ENCODE data around the gene NXNL2. TPM values are rescaled to one million over a fixed set of nuclear protein-coding genes. Genes with fewer than 3 reads are reported as not detected.

The NXNL2 gene
- total and polyA plus RNA-seq, 10 of the 15 experiments (the other 5 are each of a cell fraction or from before 2014, with no cell fraction given), result not detected

DNA sequence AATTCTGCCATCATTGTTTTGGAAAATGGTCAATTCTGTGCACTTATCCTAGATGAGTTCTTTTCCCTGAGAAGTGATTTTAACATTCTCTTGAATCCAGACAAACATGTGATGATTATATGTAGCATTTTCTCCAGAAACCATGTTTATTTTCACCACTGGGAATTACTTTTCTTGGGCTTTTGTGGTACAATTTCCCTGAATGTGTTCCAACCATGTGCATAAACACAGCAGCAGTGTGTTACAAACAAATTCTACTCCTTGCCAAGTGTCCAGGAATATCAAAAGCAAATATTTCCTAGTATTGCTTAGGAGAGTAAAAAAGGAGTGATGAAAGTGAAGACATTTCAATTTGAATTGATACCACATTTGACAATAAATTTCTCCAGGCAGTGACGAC, 50.4 kb downstream of the NXNL2 start (continued):
- no peak for TF ChIP-seq IKZF1 (conservative IDR thresholded peaks at IDR 0.05)
- TF ChIP-seq, protein P1, sequence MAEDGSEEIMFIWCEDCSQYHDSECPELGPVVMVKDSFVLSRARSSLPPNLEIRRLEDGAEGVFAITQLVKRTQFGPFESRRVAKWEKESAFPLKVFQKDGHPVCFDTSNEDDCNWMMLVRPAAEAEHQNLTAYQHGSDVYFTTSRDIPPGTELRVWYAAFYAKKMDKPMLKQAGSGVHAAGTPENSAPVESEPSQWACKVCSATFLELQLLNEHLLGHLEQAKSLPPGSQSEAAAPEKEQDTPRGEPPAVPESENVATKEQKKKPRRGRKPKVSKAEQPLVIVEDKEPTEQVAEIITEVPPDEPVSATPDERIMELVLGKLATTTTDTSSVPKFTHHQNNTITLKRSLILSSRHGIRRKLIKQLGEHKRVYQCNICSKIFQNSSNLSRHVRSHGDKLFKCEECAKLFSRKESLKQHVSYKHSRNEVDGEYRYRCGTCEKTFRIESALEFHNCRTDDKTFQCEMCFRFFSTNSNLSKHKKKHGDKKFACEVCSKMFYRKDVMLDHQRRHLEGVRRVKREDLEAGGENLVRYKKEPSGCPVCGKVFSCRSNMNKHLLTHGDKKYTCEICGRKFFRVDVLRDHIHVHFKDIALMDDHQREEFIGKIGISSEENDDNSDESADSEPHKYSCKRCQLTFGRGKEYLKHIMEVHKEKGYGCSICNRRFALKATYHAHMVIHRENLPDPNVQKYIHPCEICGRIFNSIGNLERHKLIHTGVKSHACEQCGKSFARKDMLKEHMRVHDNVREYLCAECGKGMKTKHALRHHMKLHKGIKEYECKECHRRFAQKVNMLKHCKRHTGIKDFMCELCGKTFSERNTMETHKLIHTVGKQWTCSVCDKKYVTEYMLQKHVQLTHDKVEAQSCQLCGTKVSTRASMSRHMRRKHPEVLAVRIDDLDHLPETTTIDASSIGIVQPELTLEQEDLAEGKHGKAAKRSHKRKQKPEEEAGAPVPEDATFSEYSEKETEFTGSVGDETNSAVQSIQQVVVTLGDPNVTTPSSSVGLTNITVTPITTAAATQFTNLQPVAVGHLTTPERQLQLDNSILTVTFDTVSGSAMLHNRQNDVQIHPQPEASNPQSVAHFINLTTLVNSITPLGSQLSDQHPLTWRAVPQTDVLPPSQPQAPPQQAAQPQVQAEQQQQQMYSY (CRISPR knock-in tag; IDR thresholded peaks at IDR 0.05), result no peak
- no peak for TF ChIP-seq NFYB (IDR thresholded peaks at IDR 0.05; ENCODE audit: insufficient read depth, low read depth, low read length)
- no peak for TF ChIP-seq MTA3 (IDR thresholded peaks at IDR 0.05; ENCODE audit: borderline replicate concordance, low read length)
- no peak for TF ChIP-seq RAD21 (IDR thresholded peaks at IDR 0.05; ENCODE audit: insufficient read depth, low read depth, low read length)
- TF ChIP-seq, protein P2, sequence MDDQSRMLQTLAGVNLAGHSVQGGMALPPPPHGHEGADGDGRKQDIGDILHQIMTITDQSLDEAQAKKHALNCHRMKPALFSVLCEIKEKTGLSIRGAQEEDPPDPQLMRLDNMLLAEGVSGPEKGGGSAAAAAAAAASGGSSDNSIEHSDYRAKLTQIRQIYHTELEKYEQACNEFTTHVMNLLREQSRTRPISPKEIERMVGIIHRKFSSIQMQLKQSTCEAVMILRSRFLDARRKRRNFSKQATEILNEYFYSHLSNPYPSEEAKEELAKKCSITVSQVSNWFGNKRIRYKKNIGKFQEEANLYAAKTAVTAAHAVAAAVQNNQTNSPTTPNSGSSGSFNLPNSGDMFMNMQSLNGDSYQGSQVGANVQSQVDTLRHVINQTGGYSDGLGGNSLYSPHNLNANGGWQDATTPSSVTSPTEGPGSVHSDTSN (IDR thresholded peaks at IDR 0.05; ENCODE audit: insufficient replicate concordance, low read depth, low read length), result no peak
- no peak for TF ChIP-seq SP1 (IDR thresholded peaks at IDR 0.05; ENCODE audit: low read depth, low read length)

DNA sequence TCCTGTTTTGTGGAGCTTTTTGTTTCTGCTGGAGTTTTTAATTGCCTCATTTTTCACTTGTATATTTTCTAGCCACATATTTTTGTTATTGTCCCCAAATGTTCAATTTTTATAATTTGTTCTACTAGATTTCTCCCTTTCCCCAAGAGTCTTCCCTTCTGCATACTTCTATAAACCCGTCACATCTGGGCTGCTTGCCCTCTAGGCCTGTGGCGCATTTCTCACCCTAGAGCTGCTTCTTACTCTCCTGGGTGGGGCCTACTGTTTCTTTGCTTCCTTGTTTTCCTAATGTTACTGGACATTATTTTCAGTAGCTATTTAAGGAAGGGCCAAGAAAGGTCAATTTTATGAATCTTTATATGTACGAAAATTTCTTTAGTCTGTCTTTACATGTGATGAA, 51.5 kb downstream of the NXNL2 start:
- Histone ChIP-seq H3K9me3 (replicated peaks; ENCODE audit: control insufficient read depth, insufficient read depth, low read length) (no peaks in the 10 kb centered on the region), H3K4me1 (ENCODE audit: control insufficient read depth, insufficient read depth, low read length) (no peaks in the 10 kb centered on the region), H4K20me1 (ENCODE audit: control insufficient read depth, insufficient read depth) (no peaks in the 10 kb centered on the region), H3K36me3 (ENCODE audit: control insufficient read depth in 2 of 2, insufficient read depth in 2 of 2, low read length in 1 of 2) (no peaks in the 10 kb centered on the region), H3K4me3 (no peak overlapping the region), H3K79me2 (ENCODE audit: control insufficient read depth, insufficient read depth, low read length) (no peaks in the 10 kb centered on the region), H3K27ac (ENCODE audit: control insufficient read depth, insufficient read depth) (no peak overlapping the region), H2AFZ (ENCODE audit: control insufficient read depth, low read depth, low read length) (no peak overlapping the region), H3K4me2 (ENCODE audit: control insufficient read depth, insufficient read depth) (no peak overlapping the region), H3K27me3 (replicated peaks in 1 of 2; ENCODE audit: control insufficient read depth in 2 of 2, insufficient read depth in 2 of 2, low read length in 1 of 2) (0 out of 4 replicates have a peak, but pooled peaks cover 0 to 3% of the 10 kb centered on the region in 2 experiments), H3K9ac (ENCODE audit: control insufficient read depth, insufficient read depth, low read length) (no peak overlapping the region)
- SMC1A ChIA-PET (ENCODE audit: uncharacterized antibody, unreplicated experiment), result no interaction called here
- POLR2A ChIA-PET, result no interaction called here
- in situ Hi-C loops (cut with MboI), result no loop called here
- RAD21 ChIA-PET (ENCODE audit: unreplicated experiment), result no interaction called here
- DNase-seq (ENCODE audit: low read depth, low spot score) (no peak), FAIRE-seq (no peak), ATAC-seq (no peak)
- BruUV-seq (replicated peaks), result no TSS peak
- CTCF ChIA-PET, result no interaction called here
- intact Hi-C loops (cut with micrococcal nuclease; ENCODE audit: unreplicated experiment), result no loop called here
- 43% methylated on average over 3 of the region's 3 CpGs for WGBS (ENCODE audit: insufficient coverage, insufficient replicate concordance, low lambda C conversion rate, missing lambda C conversion rate)
- no peak for TF ChIP-seq BACH1 (IDR thresholded peaks at IDR 0.05; ENCODE audit: borderline replicate concordance)
- no peak for TF ChIP-seq ZNF384 (IDR thresholded peaks at IDR 0.05; ENCODE audit: borderline replicate concordance, low read depth, low read length)
- TF ChIP-seq, protein P3, sequence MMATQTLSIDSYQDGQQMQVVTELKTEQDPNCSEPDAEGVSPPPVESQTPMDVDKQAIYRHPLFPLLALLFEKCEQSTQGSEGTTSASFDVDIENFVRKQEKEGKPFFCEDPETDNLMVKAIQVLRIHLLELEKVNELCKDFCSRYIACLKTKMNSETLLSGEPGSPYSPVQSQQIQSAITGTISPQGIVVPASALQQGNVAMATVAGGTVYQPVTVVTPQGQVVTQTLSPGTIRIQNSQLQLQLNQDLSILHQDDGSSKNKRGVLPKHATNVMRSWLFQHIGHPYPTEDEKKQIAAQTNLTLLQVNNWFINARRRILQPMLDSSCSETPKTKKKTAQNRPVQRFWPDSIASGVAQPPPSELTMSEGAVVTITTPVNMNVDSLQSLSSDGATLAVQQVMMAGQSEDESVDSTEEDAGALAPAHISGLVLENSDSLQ (IDR thresholded peaks at IDR 0.05), result no peak
- no peak for TF ChIP-seq SRF (IDR thresholded peaks at IDR 0.05; ENCODE audit: low read depth in 2 of 2, low read length in 2 of 2)
- TF ChIP-seq ESRRA (IDR thresholded peaks at IDR 0.05; ENCODE audit: low read length), result no peak
- TF ChIP-seq, protein P4, sequence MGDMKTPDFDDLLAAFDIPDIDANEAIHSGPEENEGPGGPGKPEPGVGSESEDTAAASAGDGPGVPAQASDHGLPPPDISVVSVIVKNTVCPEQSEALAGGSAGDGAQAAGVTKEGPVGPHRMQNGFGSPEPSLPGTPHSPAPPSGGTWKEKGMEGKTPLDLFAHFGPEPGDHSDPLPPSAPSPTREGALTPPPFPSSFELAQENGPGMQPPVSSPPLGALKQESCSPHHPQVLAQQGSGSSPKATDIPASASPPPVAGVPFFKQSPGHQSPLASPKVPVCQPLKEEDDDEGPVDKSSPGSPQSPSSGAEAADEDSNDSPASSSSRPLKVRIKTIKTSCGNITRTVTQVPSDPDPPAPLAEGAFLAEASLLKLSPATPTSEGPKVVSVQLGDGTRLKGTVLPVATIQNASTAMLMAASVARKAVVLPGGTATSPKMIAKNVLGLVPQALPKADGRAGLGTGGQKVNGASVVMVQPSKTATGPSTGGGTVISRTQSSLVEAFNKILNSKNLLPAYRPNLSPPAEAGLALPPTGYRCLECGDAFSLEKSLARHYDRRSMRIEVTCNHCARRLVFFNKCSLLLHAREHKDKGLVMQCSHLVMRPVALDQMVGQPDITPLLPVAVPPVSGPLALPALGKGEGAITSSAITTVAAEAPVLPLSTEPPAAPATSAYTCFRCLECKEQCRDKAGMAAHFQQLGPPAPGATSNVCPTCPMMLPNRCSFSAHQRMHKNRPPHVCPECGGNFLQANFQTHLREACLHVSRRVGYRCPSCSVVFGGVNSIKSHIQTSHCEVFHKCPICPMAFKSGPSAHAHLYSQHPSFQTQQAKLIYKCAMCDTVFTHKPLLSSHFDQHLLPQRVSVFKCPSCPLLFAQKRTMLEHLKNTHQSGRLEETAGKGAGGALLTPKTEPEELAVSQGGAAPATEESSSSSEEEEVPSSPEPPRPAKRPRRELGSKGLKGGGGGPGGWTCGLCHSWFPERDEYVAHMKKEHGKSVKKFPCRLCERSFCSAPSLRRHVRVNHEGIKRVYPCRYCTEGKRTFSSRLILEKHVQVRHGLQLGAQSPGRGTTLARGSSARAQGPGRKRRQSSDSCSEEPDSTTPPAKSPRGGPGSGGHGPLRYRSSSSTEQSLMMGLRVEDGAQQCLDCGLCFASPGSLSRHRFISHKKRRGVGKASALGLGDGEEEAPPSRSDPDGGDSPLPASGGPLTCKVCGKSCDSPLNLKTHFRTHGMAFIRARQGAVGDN (IDR thresholded peaks at IDR 0.05), result no peak
- TF ChIP-seq CBFB (IDR thresholded peaks at IDR 0.05; ENCODE audit: low read depth), result no peak
